ENCODE data around the gene DNAAF9.

The DNAAF9 gene

GRCh38 chr20:3447321-3447720 lies 39.9 kb upstream of the DNAAF9 start:
- no peak for DNase-seq
- no peak overlapping the region for H3K27ac ChIP-seq
- no peaks in the 10 kb centered on the region for H3K36me3 ChIP-seq (replicated peaks)
- in situ Hi-C loops (cut with HindIII; ENCODE audit: low pct_ligation_motif_present, low sequenced_read_pairs) = no loop called here
- H3K27me3 ChIP-seq (replicated peaks) = no peaks in the 10 kb centered on the region
- H3K4me3 ChIP-seq (ENCODE audit: low read depth, low read length) = no peak overlapping the region
- TF ChIP-seq CTCF (IDR thresholded peaks at IDR 0.05; ENCODE audit: low read depth, low read length, missing control alignments) = no peak

GRCh38 chr20:3446779-3447178 lies 39.3 kb upstream of the DNAAF9 start:
- DNase-seq = no peak
- no peak for TF ChIP-seq CTCF (IDR thresholded peaks at IDR 0.05; ENCODE audit: low read depth, low read length, missing control alignments)
- no peaks in the 10 kb centered on the region for H3K36me3 ChIP-seq (replicated peaks)
- in situ Hi-C loops (cut with HindIII; ENCODE audit: low pct_ligation_motif_present, low sequenced_read_pairs) = no loop called here
- H3K4me3 ChIP-seq (ENCODE audit: low read depth, low read length) = no peak overlapping the region
- no peak overlapping the region for H3K27ac ChIP-seq
- no peaks in the 10 kb centered on the region for H3K27me3 ChIP-seq (replicated peaks)

- DNase-seq = no peak
- in situ Hi-C loops (cut with HindIII; ENCODE audit: low pct_ligation_motif_present, low sequenced_read_pairs) = no loop called here
- TF ChIP-seq CTCF (IDR thresholded peaks at IDR 0.05; ENCODE audit: low read depth, low read length, missing control alignments) = no peak
- Histone ChIP-seq H3K4me3 (ENCODE audit: low read depth, low read length) (no peak overlapping the region), H3K27ac (no peak overlapping the region), H3K27me3 (replicated peaks) (no peaks in the 10 kb centered on the region), H3K36me3 (replicated peaks) (no peaks in the 10 kb centered on the region)
Observed at GRCh38 chr20:3436864-3437574, 29.6 kb upstream of the DNAAF9 start.

- no peak overlapping the region for H3K4me3 ChIP-seq (ENCODE audit: low read depth, low read length)
- no peaks in the 10 kb centered on the region for H3K27me3 ChIP-seq (replicated peaks)
- TF ChIP-seq CTCF (IDR thresholded peaks at IDR 0.05; ENCODE audit: low read depth, low read length, missing control alignments) = no peak
- H3K36me3 ChIP-seq (replicated peaks) = no peaks in the 10 kb centered on the region
- DNase-seq = no peak
- in situ Hi-C loops (cut with HindIII; ENCODE audit: low pct_ligation_motif_present, low sequenced_read_pairs) = no loop called here
- H3K27ac ChIP-seq = no peak overlapping the region
Observed at GRCh38 chr20:3434232-3434631, 26.8 kb upstream of the DNAAF9 start.

- Histone ChIP-seq H3K4me3 (ENCODE audit: low read depth, low read length) (no peak overlapping the region), H3K27ac (no peak overlapping the region), H3K27me3 (replicated peaks) (no peaks in the 10 kb centered on the region), H3K36me3 (replicated peaks) (no peaks in the 10 kb centered on the region)
- in situ Hi-C loops (cut with HindIII; ENCODE audit: low pct_ligation_motif_present, low sequenced_read_pairs) = no loop called here
- no peak for DNase-seq
- no peak for TF ChIP-seq CTCF (IDR thresholded peaks at IDR 0.05; ENCODE audit: low read depth, low read length, missing control alignments)
Observed at GRCh38 chr20:3433744-3434143, 26.3 kb upstream of the DNAAF9 start.

- no peak for DNase-seq
- Histone ChIP-seq H3K27ac (no peak overlapping the region), H3K36me3 (replicated peaks) (no peaks in the 10 kb centered on the region), H3K27me3 (replicated peaks) (no peaks in the 10 kb centered on the region), H3K4me3 (ENCODE audit: low read depth, low read length) (no peak overlapping the region)
- in situ Hi-C loops (cut with HindIII; ENCODE audit: low pct_ligation_motif_present, low sequenced_read_pairs) = no loop called here
- TF ChIP-seq CTCF (IDR thresholded peaks at IDR 0.05; ENCODE audit: low read depth, low read length, missing control alignments) = no peak
Observed at GRCh38 chr20:3432844-3433243, 25.4 kb upstream of the DNAAF9 start.

Data from brain microvascular endothelial cell (primary cell).